Natural killer cell (primary cell): Measurements from ENCODE around the gene FBXL15. TPM values are rescaled to one million over a fixed set of nuclear protein-coding genes. Genes with fewer than 3 reads are reported as not detected.

ENCODE experiments used
- ATAC-seq, 3 donors: fragments of 150-1000 bp in 2 of 3; fragments of 200-7000 bp in 1 of 3; cut with Tn5 transposase; 1 replicate in 1 of 3; 2 replicates in 2 of 3; pipeline ENCODE4 v1.10.0; 2021; ENCODE audit warnings: mild to moderate bottlenecking in 2 of 3, moderate library complexity in 2 of 3
- DNase-seq, 2 donors: peaks; one replicate each; pipeline versions ENCODE4 v3.0.0 to v3.0.0-alpha.2; 2013 to 2021; ENCODE audit warnings: mixed read lengths in 1 of 2
- H3K27ac ChIP-seq: one replicate; pipeline ENCODE4 v1.5.1; 2013; ENCODE audit warnings: mild to moderate bottlenecking, low read length
- H3K27me3 ChIP-seq: one replicate; pipeline ENCODE4 v1.6.1; 2013; ENCODE audit warnings: low read length; ENCODE audit not compliant: control insufficient read depth, insufficient read depth
- H3K36me3 ChIP-seq: one replicate; pipeline ENCODE4 v1.6.1; 2013; ENCODE audit warnings: low read length; ENCODE audit not compliant: control insufficient read depth, insufficient read depth
- H3K4me1 ChIP-seq: one replicate; pipeline ENCODE4 v1.6.1; 2013; ENCODE audit warnings: low read length; ENCODE audit not compliant: control insufficient read depth, insufficient read depth
- H3K4me3 ChIP-seq: one replicate; pipeline ENCODE4 v1.5.1; 2013; ENCODE audit warnings: low read length
- H3K9me3 ChIP-seq: one replicate; pipeline ENCODE4 v1.6.1; 2013; ENCODE audit warnings: low read length; ENCODE audit not compliant: control insufficient read depth, insufficient read depth
- H3K27ac Mint-ChIP-seq, 2 donors: one replicate each; pipeline ENCODE4 v1.8.0; 2022; ENCODE audit warnings: mild to moderate bottlenecking in 2 of 2, mixed read lengths in 2 of 2, moderate library complexity in 1 of 2
- H3K27me3 Mint-ChIP-seq, 2 donors: one replicate each; pipeline ENCODE4 v1.8.0; 2022; ENCODE audit warnings: low read depth in 2 of 2, mixed read lengths in 2 of 2
- H3K36me3 Mint-ChIP-seq: one replicate; pipeline ENCODE4 v1.8.0; 2022; ENCODE audit warnings: mixed read lengths
- H3K4me1 Mint-ChIP-seq, 2 donors: one replicate each; pipeline ENCODE4 v1.8.0; 2022; ENCODE audit warnings: mixed read lengths in 2 of 2
- H3K4me3 Mint-ChIP-seq: one replicate; pipeline ENCODE4 v1.8.0; 2022; ENCODE audit warnings: mild to moderate bottlenecking, moderate library complexity, mixed read lengths
- H3K9me3 Mint-ChIP-seq, 2 donors: one replicate each; pipeline ENCODE4 v1.8.0; 2022; ENCODE audit warnings: mixed read lengths in 2 of 2
- WGBS: methylation state at CpG from one replicate; pipeline ENCODE4 v1.1.7; 2013; ENCODE audit warnings: missing lambda C conversion rate; ENCODE audit not compliant: insufficient coverage; 5-methylcytosine and 5-hydroxymethylcytosine counted together
- intact Hi-C: fragments of 100-400 bp; cut with micrococcal nuclease; formaldehyde crosslinking; loops from one replicate; pipeline ENCODE4 v1.14.2; 2022
- total RNA-seq, 4 donors: library from RNA; stranded (reverse); fragments of 120-200 nt in 1 of 4; gene quantifications; one replicate each; pipeline versions ENCODE4 v1.2.3 to v1.2.4, GENCODE V29; 2013 to 2022
- TF ChIP-seq, protein P1 (sequence below): fragments of 200-600 bp; IDR thresholded peaks from one replicate; pipeline ENCODE4 v1.8.0; 2022; ENCODE audit warnings: antibody characterized with exemption

FBXL15 gene
- total RNA-seq, 3 donors from 2014 or later (not counting 1 experiment from before 2014, with no cell fraction given) = 15.2 to 17.4 (median 15.5) TPM

DNA sequence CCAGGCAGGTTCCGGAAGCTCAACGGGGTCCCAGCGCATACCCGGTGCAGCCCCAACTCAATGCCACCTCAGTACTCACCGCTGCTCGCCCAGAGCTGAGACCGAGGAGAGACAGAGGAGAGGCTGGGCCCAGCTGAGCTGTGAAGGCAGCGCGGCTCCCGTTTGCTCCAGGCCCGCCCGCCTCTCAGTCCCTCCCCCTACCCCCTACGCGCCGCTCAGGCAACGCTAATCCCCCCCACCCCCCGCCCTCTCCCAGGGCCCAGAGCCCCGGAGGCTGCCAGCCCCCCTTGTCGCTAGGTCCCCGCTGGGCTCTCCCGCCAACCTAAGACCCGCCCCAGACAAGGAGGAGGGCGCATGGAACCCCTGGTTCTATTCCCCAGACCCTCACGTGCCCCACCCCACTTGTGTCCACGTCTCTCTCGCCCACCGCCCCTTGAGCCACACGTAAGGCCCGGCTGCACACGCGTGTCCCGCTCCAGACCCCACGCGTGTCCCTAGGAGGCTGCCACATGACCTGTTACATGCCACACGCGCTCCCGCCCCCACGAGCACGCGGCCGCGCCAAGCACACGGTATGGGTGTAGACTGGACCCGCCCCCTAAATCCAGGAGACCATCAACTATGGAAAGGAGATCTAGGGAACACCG is 1.9 kb upstream of the FBXL15 start, which contains the start of gene PSD:
PSD (minus strand) TSS at position 164 of the 647 bp plus-strand sequence. CDS start 1,747 bp downstream, outside the sequence.
- Mint-ChIP-seq H3K27ac (peak within 1 kb of the TSS in 1 of 2 donors; percentile 36), H3K4me3 (peak within 1 kb of the TSS; percentile 98), H3K36me3 (no peaks in the 10 kb centered on the region), H3K9me3 (no peaks in the 10 kb centered on the region), H3K4me1 (peaks cover 9 to 44% of the 10 kb centered on the region in 2 donors), H3K27me3 (peaks cover 5 to 32% of the 10 kb centered on the region in 2 donors)
- 7% methylated on average over 42 of the region's 45 CpGs for WGBS
- no peak within 1 kb of the TSS for H3K27ac ChIP-seq
- H3K27me3 ChIP-seq = peaks cover 26% of the 10 kb centered on the region
- peaks cover 3% of the 10 kb centered on the region for H3K36me3 ChIP-seq
- H3K9me3 ChIP-seq = no peaks in the 10 kb centered on the region
- H3K4me3 ChIP-seq = no peak within 1 kb of the TSS
- TF ChIP-seq, protein P1, sequence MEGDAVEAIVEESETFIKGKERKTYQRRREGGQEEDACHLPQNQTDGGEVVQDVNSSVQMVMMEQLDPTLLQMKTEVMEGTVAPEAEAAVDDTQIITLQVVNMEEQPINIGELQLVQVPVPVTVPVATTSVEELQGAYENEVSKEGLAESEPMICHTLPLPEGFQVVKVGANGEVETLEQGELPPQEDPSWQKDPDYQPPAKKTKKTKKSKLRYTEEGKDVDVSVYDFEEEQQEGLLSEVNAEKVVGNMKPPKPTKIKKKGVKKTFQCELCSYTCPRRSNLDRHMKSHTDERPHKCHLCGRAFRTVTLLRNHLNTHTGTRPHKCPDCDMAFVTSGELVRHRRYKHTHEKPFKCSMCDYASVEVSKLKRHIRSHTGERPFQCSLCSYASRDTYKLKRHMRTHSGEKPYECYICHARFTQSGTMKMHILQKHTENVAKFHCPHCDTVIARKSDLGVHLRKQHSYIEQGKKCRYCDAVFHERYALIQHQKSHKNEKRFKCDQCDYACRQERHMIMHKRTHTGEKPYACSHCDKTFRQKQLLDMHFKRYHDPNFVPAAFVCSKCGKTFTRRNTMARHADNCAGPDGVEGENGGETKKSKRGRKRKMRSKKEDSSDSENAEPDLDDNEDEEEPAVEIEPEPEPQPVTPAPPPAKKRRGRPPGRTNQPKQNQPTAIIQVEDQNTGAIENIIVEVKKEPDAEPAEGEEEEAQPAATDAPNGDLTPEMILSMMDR = no peak
- DNase-seq (no peak), ATAC-seq (no peak)
- intact Hi-C loops = loop anchor here (5.0 kb wide), 1 partner anchor 44 kb away; no protein-coding TSS in a partner anchor
- H3K4me1 ChIP-seq = peaks cover 39% of the 10 kb centered on the region

- peaks cover 26% of the 10 kb centered on the region for H3K27me3 ChIP-seq
- Mint-ChIP-seq H3K9me3 (no peaks in the 10 kb centered on the region), H3K27ac (peak overlapping the region in 1 of 2 donors; percentile 97), H3K27me3 (peaks cover 5 to 27% of the 10 kb centered on the region in 2 donors), H3K4me1 (peaks cover 9 to 44% of the 10 kb centered on the region in 2 donors), H3K4me3 (peak overlapping the region; percentile 98), H3K36me3 (no peaks in the 10 kb centered on the region)
- WGBS = under 1% methylated on average over 43 of the region's 54 CpGs
- DNase-seq (peak; percentile 72 to 85), ATAC-seq (peak; percentile 20 to 29 (median 21))
- H3K4me1 ChIP-seq = peaks cover 39% of the 10 kb centered on the region
- TF ChIP-seq, protein P1 = no peak
- H3K27ac ChIP-seq = no peak overlapping the region
- H3K9me3 ChIP-seq = no peaks in the 10 kb centered on the region
- intact Hi-C loops = loop anchor here (5.0 kb wide), 1 partner anchor 43 kb away; no protein-coding TSS in a partner anchor
- peaks cover 7% of the 10 kb centered on the region for H3K36me3 ChIP-seq
- H3K4me3 ChIP-seq = no peak overlapping the region
Measured at GRCh38 chr10:102419269-102420180, 1.1 kb upstream of the FBXL15 start.

DNA sequence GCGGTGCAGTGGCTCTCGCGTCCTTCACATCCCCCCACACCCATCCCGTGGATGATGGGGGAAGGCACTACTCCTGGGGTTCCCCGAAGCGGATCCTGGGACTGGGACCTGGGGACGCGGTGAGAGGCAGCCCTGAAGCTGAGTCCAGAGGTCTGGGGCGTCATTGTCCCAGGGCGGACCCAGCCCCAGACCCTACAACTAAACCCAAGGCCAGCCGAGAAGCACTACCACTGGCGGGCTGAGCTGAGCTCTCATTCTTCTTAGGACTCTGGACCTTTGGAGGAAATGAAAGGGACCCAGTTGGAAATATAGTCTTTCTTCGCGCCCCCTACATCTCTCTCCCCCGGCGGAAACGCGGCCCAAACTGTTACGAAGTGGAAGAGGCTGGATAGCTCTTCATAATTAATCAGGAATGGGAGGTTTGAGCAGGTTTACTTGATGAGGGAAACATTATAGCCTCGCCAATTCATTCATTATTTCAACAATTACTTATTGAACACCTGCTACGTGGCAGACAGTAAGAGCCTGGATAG is 389 bp upstream of the FBXL15 start:
- no peak for DNase-seq
- H3K4me1 Mint-ChIP-seq = peaks cover 9 to 44% of the 10 kb centered on the region in 2 donors

More for the DNA sequence above, 389 bp upstream of the FBXL15 start:
- Histone ChIP-seq H3K4me1 (peaks cover 39% of the 10 kb centered on the region), H3K4me3 (peak overlapping the region; percentile 83), H3K27me3 (peaks cover 26% of the 10 kb centered on the region), H3K27ac (peak overlapping the region; percentile 81), H3K9me3 (no peaks in the 10 kb centered on the region), H3K36me3 (peaks cover 11% of the 10 kb centered on the region)
- Mint-ChIP-seq H3K36me3 (no peaks in the 10 kb centered on the region), H3K27ac (peak overlapping the region; percentile 91 to 97), H3K4me3 (peak overlapping the region; percentile 98), H3K27me3 (peaks cover 5 to 23% of the 10 kb centered on the region in 2 donors), H3K9me3 (no peaks in the 10 kb centered on the region)
- ATAC-seq = no peak
- intact Hi-C loops = no loop called here
- TF ChIP-seq, protein P1 = no peak
- WGBS = 5% methylated on average over 13 of the region's 21 CpGs
